22Rv1 (cell line): ENCODE data around the gene CLN5.

ENCODE experiments used
- H3K27ac ChIP-seq: fragments of 450-650 bp; 2 replicates; pipeline ENCODE4 v1.5.1; 2017
- ZFX ChIP-seq: fragments of 450-650 bp; IDR thresholded peaks from 2 replicates; pipeline ENCODE4 v1.6.1; 2017; ENCODE audit warnings: antibody characterized with exemption, borderline replicate concordance
- TF ChIP-seq, protein P1 (sequence below): fragments of 450-650 bp; IDR thresholded peaks from 2 replicates; pipeline ENCODE4 v1.5.1; 2017; ENCODE audit warnings: mild to moderate bottlenecking

CLN5 gene

DNA sequence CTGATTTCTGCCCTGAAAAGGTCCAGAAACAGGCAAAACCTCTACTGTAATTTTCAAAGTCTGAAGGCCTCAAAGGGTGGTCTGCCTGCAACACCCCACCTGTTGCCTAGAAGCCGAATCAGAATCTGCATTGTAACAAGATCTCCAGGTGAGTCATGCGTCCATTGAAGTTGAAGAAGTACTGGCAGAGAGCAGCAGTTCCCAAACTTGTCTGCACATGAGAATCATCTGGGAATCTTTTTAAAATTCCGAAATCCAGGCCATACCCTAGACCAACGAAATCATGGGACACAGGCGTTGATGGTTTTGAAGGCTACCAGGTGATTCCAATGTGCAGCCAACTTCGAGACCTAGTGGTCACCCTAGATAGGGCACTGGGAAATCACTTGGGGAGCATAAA is 16.0 kb upstream of the CLN5 start:
- TF ChIP-seq, protein P1, sequence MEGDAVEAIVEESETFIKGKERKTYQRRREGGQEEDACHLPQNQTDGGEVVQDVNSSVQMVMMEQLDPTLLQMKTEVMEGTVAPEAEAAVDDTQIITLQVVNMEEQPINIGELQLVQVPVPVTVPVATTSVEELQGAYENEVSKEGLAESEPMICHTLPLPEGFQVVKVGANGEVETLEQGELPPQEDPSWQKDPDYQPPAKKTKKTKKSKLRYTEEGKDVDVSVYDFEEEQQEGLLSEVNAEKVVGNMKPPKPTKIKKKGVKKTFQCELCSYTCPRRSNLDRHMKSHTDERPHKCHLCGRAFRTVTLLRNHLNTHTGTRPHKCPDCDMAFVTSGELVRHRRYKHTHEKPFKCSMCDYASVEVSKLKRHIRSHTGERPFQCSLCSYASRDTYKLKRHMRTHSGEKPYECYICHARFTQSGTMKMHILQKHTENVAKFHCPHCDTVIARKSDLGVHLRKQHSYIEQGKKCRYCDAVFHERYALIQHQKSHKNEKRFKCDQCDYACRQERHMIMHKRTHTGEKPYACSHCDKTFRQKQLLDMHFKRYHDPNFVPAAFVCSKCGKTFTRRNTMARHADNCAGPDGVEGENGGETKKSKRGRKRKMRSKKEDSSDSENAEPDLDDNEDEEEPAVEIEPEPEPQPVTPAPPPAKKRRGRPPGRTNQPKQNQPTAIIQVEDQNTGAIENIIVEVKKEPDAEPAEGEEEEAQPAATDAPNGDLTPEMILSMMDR, result no peak
- no peak for TF ChIP-seq ZFX
- no peak overlapping the region for H3K27ac ChIP-seq

GRCh38 chr13:76976490-76976889 is 15.4 kb upstream of the CLN5 start:
- TF ChIP-seq ZFX, result no peak
- TF ChIP-seq, protein P1, result no peak
- H3K27ac ChIP-seq, result no peak overlapping the region

GRCh38 chr13:76976929-76977328 is 15.0 kb upstream of the CLN5 start:
- TF ChIP-seq, protein P1, result no peak
- TF ChIP-seq ZFX, result no peak

GRCh38 chr13:76980075-76980718 is 11.7 kb upstream of the CLN5 start:
- no peak overlapping the region for H3K27ac ChIP-seq
- TF ChIP-seq, protein P1, result peak; percentile 99
- TF ChIP-seq ZFX, result no peak

More at GRCh38 chr13:76976929-76977328, 15.0 kb upstream of the CLN5 start:
- no peak overlapping the region for H3K27ac ChIP-seq

DNA sequence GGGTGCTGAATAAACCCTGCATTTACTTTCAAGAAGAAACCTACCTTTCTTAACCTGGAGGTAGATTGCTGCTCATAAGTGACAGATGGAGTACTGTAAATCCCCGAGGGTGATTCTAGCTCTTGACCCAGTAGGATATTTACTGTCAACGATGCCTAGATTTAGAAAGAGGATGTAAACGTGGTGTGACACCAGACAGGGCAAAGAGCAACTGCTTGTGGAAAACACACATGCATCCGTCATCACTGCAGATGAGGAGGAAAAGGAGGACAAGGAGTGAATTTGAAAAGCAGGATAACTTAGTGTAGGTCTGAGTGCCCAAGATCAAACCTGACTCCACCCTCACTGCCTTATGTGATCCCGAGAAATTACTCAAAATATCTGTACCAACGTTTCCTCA is 9.8 kb upstream of the CLN5 start:
- TF ChIP-seq ZFX, result no peak
- TF ChIP-seq, protein P1, result no peak
- no peak overlapping the region for H3K27ac ChIP-seq

DNA sequence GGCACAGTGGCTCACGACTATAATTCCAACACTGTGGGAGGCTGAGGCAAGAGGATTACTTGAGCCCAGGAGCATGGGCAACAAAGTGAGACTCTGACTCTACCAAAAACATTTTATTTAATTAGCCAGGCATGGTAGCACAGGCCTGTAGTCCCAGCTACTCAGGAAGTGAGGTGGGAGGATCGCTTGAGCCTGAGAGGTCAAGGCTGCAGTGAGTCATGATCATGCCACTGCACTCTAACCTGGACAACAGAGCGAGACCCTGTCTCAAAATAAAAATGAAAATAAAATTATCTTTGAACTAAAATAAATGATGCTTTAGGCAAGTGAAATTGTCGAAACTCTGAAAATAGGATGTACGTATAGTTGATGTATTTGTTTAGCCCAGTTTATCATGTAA is 8.2 kb upstream of the CLN5 start:
- TF ChIP-seq, protein P1, result no peak
- no peak for TF ChIP-seq ZFX
- no peak overlapping the region for H3K27ac ChIP-seq

DNA sequence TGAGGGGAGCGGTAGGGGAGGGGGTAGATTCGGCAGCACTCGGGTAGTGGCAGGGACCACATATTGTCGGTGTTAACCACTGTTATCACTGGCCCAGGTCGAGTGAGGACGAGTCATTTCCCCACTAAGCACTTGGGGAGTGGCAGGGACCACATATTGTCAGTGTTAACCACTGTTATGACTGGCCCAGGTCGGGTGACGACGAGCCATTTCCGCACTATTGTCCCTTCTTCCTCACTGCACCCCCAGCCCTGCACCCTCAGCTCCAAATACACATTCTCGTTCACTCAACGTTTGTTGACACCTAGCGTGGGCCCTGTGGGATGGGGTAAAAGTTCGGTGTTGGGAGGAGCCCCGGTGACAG is 467 bp upstream of the CLN5 start:
- H3K27ac ChIP-seq, result peak overlapping the region; percentile 55
- TF ChIP-seq, protein P1, result no peak
- TF ChIP-seq ZFX, result no peak
